ENCODE measurements around the gene ARHGAP4. TPM values are rescaled to one million over a fixed set of nuclear protein-coding genes. Genes with fewer than 3 reads are reported as not detected.

The ARHGAP4 gene
- total RNA-seq, 1 experiment from 2014 or later, result 67.4 TPM

DNA sequence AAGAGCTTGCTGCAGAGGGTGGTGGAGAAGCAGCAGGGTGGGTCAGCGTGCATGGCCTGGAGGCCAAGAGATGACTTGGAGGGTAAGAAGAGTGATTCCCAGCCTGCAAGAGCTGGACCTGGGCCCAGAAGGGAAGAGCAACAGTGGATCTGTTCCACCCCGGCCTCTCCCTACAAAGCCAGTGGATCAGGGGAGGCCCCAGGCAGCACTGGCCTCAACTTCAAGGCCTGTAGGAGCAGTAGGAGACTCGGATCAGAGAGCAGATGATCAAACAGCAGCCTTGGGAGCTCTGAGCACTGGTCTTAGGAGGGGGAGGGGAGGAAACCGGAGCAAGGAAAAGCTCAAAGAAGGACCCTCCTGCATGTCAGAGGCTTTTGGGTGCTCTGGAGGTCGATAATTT lies 47.7 kb downstream of the ARHGAP4 start:
- Histone ChIP-seq H3K36me3 (ENCODE audit: control insufficient read depth in 1 of 2, insufficient read depth in 2 of 2, low read length in 2 of 2) (no peaks in the 10 kb centered on the region), H3K9me3 (ENCODE audit: control insufficient read depth in 1 of 2, insufficient read depth in 1 of 2, low read depth in 1 of 2, low read length in 2 of 2) (no peaks in the 10 kb centered on the region), H3K4me3 (replicated peaks in 1 of 2; ENCODE audit: low read depth in 1 of 2, low read length in 2 of 2) (no peak overlapping the region), H2AFZ (ENCODE audit: low read depth, low read length, poor library complexity, severe bottlenecking) (no peak overlapping the region), H3K27ac (ENCODE audit: low read depth, low read length) (no peak overlapping the region), H3K9ac (ENCODE audit: low read length) (no peak overlapping the region), H3K27me3 (ENCODE audit: insufficient read depth, low read length) (no peaks in the 10 kb centered on the region), H3K79me2 (ENCODE audit: insufficient read depth, low read length) (no peaks in the 10 kb centered on the region), H3K9me2 (ENCODE audit: insufficient read depth) (no peaks in the 10 kb centered on the region), H3K4me2 (ENCODE audit: low read length) (no peak overlapping the region), H3K4me1 (ENCODE audit: control insufficient read depth in 1 of 2, insufficient read depth in 2 of 2, low read length in 2 of 2) (peaks cover 0 to 20% of the 10 kb centered on the region in 2 experiments; a peak in 2 of 4 replicates), H4K20me1 (ENCODE audit: insufficient read depth) (no peaks in the 10 kb centered on the region)
- intact Hi-C loops (cut with micrococcal nuclease), result no loop called here
- POLR2A ChIA-PET, result no interaction called here
- RAD21 ChIA-PET (ENCODE audit: low non-redundant PET in 1 of 2, low total read pairs in 2 of 2, uncharacterized antibody in 2 of 2, unreplicated experiment in 2 of 2), result no interaction called here
- ATAC-seq, result no peak
- CTCF ChIA-PET, result no interaction called here
- no TSS peak for BruUV-seq (replicated peaks)
- DNase-seq (ENCODE audit: low read depth, low spot score), result no peak
- TF ChIP-seq POLR2A (IDR thresholded peaks at IDR 0.05; ENCODE audit: borderline replicate concordance, extremely low read depth, insufficient read depth, insufficient read length), result no peak
- TF ChIP-seq CBX3 (IDR thresholded peaks at IDR 0.05; ENCODE audit: low read depth), result no peak
- TF ChIP-seq CEBPB (IDR thresholded peaks at IDR 0.05; ENCODE audit: low read depth), result no peak
- TF ChIP-seq RAD21 (IDR thresholded peaks at IDR 0.05; ENCODE audit: low read depth), result no peak
- no peak for TF ChIP-seq YY1 (IDR thresholded peaks at IDR 0.05; ENCODE audit: extremely low read depth, insufficient replicate concordance, low read depth, low read length)
- TF ChIP-seq ZFX (IDR thresholded peaks at IDR 0.05), result no peak
- TF ChIP-seq POLR2AphosphoS5 (IDR thresholded peaks at IDR 0.05; ENCODE audit: low read depth, low read length), result no peak
- TF ChIP-seq, protein P1, sequence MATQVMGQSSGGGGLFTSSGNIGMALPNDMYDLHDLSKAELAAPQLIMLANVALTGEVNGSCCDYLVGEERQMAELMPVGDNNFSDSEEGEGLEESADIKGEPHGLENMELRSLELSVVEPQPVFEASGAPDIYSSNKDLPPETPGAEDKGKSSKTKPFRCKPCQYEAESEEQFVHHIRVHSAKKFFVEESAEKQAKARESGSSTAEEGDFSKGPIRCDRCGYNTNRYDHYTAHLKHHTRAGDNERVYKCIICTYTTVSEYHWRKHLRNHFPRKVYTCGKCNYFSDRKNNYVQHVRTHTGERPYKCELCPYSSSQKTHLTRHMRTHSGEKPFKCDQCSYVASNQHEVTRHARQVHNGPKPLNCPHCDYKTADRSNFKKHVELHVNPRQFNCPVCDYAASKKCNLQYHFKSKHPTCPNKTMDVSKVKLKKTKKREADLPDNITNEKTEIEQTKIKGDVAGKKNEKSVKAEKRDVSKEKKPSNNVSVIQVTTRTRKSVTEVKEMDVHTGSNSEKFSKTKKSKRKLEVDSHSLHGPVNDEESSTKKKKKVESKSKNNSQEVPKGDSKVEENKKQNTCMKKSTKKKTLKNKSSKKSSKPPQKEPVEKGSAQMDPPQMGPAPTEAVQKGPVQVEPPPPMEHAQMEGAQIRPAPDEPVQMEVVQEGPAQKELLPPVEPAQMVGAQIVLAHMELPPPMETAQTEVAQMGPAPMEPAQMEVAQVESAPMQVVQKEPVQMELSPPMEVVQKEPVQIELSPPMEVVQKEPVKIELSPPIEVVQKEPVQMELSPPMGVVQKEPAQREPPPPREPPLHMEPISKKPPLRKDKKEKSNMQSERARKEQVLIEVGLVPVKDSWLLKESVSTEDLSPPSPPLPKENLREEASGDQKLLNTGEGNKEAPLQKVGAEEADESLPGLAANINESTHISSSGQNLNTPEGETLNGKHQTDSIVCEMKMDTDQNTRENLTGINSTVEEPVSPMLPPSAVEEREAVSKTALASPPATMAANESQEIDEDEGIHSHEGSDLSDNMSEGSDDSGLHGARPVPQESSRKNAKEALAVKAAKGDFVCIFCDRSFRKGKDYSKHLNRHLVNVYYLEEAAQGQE (IDR thresholded peaks at IDR 0.05; ENCODE audit: low read depth), result no peak
- no peak for TF ChIP-seq TCF7L2 (IDR thresholded peaks at IDR 0.05; ENCODE audit: borderline replicate concordance, extremely low read depth, insufficient read depth, insufficient read length)
